HUES64 (cell line): Measurements from ENCODE around the gene RAVER2.

ENCODE experiments used
- H3K27ac ChIP-seq: 2 replicates; pipeline ENCODE4 v1.7.0; 2013; ENCODE audit warnings: low read depth, low read length, inconsistent platforms
- H3K27me3 ChIP-seq: 2 replicates; pipeline ENCODE4 v1.6.1; 2013; ENCODE audit warnings: mild to moderate bottlenecking, low read length; ENCODE audit not compliant: insufficient read depth
- H3K36me3 ChIP-seq: 2 replicates; pipeline ENCODE4 v1.6.1; 2013; ENCODE audit warnings: mild to moderate bottlenecking, low read length; ENCODE audit not compliant: insufficient read depth
- H3K4me1 ChIP-seq: 2 replicates; pipeline ENCODE4 v1.6.1; 2013; ENCODE audit warnings: mild to moderate bottlenecking, low read length, moderate library complexity; ENCODE audit not compliant: insufficient read depth
- H3K4me3 ChIP-seq: 2 replicates; pipeline ENCODE4 v1.5.1; 2013; ENCODE audit warnings: mild to moderate bottlenecking, low read length, moderate library complexity
- H3K9ac ChIP-seq: 2 replicates; pipeline ENCODE4 v1.6.1; 2013; ENCODE audit warnings: mild to moderate bottlenecking, low read depth, low read length
- H3K9me3 ChIP-seq: 2 replicates; pipeline ENCODE4 v1.6.1; 2013; ENCODE audit warnings: low read depth, low read length; ENCODE audit not compliant: insufficient read depth
- WGBS: fragments of 150-250, 120-280 bp; methylation state at CpG from one replicate; pipeline ENCODE4 v1.1.7; 2013; ENCODE audit warnings: missing lambda C conversion rate; 5-methylcytosine and 5-hydroxymethylcytosine counted together

The RAVER2 gene

DNA sequence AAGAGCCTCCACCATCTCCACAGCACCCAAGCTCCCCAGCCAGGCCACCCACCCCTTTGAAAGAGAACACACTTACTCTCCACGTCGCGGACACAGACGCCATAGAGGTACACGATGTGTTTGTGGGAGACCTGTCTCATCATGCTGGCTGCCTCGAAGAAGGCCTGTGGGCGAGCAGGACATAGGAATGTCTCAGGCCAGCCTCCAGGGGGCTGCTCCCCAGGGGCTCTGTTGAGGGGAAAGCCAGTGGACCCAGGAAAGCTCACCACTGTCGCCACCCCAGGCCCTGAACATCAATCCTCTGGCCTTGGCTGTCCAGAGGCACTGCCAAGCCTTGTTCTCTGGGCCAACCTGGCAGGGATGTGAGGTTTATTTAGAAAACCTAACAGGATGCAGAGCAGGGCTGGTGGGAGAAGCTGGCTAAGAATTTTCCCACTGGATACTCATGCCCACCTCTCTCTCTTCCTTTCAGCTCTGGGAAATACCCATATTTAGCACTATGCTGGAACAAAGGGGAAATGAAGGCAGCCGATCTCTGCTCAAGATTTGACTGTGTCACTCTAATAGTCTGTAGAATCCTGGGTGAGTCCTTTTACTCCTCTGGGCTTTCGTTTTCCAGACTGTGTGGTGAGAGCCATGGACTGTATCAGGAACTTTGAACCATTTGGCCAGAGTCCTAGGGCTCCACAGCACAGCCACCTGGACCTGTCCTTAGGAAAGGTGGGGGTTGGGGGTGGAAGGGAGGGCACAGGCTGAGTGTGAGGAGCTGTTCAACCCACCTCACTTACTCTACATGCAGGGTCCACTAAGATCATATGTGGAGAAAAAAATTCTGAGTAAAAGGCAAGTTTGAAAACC is 101.9 kb downstream of the RAVER2 start:
- H3K36me3 ChIP-seq, result no peaks in the 10 kb centered on the region
- no peak overlapping the region for H3K9ac ChIP-seq
- no peaks in the 10 kb centered on the region for H3K4me1 ChIP-seq
- no peak overlapping the region for H3K27ac ChIP-seq
- no peaks in the 10 kb centered on the region for H3K27me3 ChIP-seq
- H3K9me3 ChIP-seq, result no peaks in the 10 kb centered on the region
- H3K4me3 ChIP-seq, result no peak overlapping the region
- 89% methylated on average over 10 of the region's 10 CpGs for WGBS

DNA sequence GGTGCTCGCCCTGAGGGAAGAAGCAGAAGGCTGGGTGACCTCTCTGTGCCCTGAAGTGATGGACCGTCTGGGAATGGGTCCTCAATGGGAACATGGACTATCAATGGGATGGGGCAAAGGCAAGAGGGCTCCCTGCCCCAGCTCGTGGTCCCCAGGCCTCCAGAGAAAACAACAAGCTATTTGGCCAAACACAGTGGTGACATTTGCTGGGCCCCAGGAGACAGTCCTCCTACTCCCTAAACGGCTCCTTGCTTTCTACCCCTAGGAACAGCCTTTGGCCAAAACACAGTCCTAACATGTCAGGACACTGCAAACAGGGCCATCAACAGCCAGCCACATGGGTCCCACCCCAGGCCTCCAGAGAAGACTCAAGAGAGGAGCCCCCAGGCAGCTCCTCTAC is 102.8 kb downstream of the RAVER2 start:
- Histone ChIP-seq H3K9ac (no peak overlapping the region), H3K9me3 (no peaks in the 10 kb centered on the region), H3K27me3 (no peaks in the 10 kb centered on the region), H3K27ac (no peak overlapping the region), H3K4me3 (no peak overlapping the region), H3K4me1 (no peaks in the 10 kb centered on the region), H3K36me3 (no peaks in the 10 kb centered on the region)
- WGBS, result 78% methylated on average over 4 of the region's 4 CpGs

DNA sequence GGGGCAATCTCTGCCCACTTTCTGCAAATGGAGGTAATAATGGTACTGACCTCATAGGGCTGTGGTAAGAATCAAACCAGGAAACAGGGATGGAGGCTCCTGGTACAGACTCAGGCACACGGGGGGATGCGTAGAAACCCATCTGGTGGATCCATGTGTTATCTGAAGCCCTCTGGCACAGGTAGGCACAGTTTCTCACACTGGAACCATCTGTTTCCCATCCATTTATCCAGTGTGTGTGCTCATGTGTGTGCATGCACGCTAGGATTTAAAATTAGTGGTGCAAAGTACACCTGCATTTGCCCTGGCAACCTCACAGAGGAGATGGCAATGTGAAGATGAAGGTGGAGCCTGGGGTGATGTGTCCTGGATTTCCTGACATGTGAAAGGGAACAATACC is 103.3 kb downstream of the RAVER2 start:
- H3K9me3 ChIP-seq, result no peaks in the 10 kb centered on the region
- no peaks in the 10 kb centered on the region for H3K4me1 ChIP-seq
- no peak overlapping the region for H3K4me3 ChIP-seq
- no peak overlapping the region for H3K27ac ChIP-seq
- H3K9ac ChIP-seq, result no peak overlapping the region
- H3K36me3 ChIP-seq, result no peaks in the 10 kb centered on the region
- WGBS, result 88% methylated on average over 3 of the region's 3 CpGs
- H3K27me3 ChIP-seq, result no peaks in the 10 kb centered on the region

DNA sequence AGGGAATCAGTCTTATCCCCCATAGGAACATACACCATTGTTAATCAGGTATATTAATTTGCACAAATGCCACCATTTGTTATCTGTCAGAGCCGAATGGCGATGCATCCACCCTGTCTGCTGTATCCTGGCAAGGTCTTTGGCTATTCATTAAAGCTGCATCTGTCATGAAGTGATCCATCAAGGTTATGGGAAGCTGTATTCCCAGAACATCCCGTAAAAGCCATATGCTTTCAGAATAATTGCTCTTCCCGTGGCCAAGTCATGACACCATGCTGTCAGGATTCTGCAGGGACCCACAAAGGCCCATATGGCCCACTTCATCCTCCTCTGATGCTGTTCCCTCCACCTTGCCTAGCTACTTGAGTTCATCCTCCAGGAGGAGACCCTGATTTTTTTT is 103.9 kb downstream of the RAVER2 start:
- no peaks in the 10 kb centered on the region for H3K36me3 ChIP-seq
- H3K4me3 ChIP-seq, result no peak overlapping the region
- no peaks in the 10 kb centered on the region for H3K27me3 ChIP-seq
- 96% methylated on average over 4 of the region's 4 CpGs for WGBS
- no peaks in the 10 kb centered on the region for H3K9me3 ChIP-seq
- no peak overlapping the region for H3K27ac ChIP-seq
- no peak overlapping the region for H3K9ac ChIP-seq
- no peaks in the 10 kb centered on the region for H3K4me1 ChIP-seq

DNA sequence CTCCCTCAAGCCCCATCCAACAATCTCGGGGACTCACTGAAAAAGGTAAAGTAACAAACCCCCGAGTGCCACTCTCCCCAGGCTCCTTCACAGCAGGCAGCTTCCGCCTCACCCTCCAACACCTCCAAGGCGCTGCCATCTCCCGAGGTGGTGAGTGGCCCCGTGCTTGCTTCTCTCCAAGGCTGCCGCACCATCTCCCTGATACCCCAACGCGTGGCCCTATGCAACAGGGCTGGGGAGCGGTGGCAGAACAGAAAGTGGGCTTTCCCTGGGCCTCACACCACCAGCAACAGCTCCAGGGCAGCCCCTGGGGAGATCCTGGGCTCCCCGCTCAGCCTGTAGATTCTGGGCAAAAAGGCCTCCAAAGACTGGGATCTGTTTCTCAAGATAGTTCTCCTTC is 105.1 kb downstream of the RAVER2 start:
- H3K4me1 ChIP-seq, result no peaks in the 10 kb centered on the region
- WGBS, result 96% methylated on average over 11 of the region's 11 CpGs
- no peaks in the 10 kb centered on the region for H3K27me3 ChIP-seq
- no peak overlapping the region for H3K9ac ChIP-seq
- H3K4me3 ChIP-seq, result no peak overlapping the region
- H3K9me3 ChIP-seq, result no peaks in the 10 kb centered on the region
- no peaks in the 10 kb centered on the region for H3K36me3 ChIP-seq
- H3K27ac ChIP-seq, result no peak overlapping the region

DNA sequence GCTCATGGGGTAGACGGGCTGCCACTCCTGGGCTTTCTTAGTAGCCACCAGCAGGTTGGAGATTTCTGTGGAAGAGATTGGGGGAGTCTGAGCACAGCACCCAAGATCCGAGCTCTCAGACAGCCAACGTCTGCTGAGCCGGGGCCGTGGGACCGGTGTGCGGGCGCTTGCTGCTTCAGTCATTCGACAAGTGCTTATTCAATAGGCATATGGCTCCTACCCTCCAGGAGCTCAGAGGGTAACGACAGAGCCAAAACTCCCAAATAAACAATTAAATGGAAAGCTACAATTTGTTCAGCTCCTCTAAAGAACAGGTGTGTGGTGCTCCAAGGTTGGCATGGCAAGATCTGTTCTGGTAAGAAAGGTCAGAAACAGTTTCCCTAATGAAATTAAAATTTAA is 106.0 kb downstream of the RAVER2 start:
- Histone ChIP-seq H3K27ac (no peak overlapping the region), H3K4me1 (no peaks in the 10 kb centered on the region), H3K9me3 (no peaks in the 10 kb centered on the region), H3K36me3 (no peaks in the 10 kb centered on the region), H3K4me3 (no peak overlapping the region), H3K9ac (no peak overlapping the region), H3K27me3 (no peaks in the 10 kb centered on the region)
- 87% methylated on average over 10 of the region's 10 CpGs for WGBS

DNA sequence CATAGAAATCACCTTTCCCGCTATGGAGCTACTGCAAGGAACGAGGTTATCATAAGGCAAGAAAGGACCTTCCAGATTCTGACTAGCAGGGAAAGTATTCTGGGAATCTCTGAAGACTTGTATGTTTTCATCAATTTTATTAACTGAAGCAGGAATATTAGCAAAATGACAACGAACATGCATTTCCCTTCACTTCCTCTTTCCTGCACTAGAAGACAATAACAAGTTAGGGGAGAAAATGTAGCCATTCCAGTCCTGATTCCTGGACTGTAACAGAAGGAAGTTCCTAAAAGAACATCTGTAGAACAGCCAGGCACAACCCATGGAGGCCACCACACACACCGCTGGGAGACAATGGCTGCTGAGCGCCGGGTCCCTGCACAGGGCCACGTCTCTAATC is 106.8 kb downstream of the RAVER2 start:
- 88% methylated on average over 7 of the region's 7 CpGs for WGBS
- Histone ChIP-seq H3K36me3 (no peaks in the 10 kb centered on the region), H3K9me3 (no peaks in the 10 kb centered on the region), H3K4me3 (no peak overlapping the region), H3K27ac (no peak overlapping the region), H3K4me1 (no peaks in the 10 kb centered on the region), H3K9ac (no peak overlapping the region), H3K27me3 (no peaks in the 10 kb centered on the region)

DNA sequence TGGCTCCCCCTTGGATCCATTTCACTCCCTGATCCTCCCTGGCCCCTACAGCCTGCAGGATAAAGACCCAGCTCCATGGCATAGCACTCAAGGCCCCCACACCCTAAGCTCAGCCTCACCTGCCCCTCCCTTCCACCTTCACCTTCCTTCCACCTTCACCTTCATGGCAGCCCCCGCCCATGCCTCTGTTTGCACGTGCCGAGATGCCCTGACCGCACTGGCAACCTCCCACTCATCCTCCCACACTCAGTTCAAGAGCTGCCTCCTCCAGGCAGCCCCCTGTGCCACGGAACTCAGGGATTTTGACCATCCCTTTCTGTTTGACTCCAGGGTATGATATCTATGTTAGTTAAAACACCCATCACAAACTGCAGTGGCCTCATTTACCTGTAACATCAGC is 109.8 kb downstream of the RAVER2 start:
- no peaks in the 10 kb centered on the region for H3K4me1 ChIP-seq
- no peak overlapping the region for H3K4me3 ChIP-seq
- no peak overlapping the region for H3K27ac ChIP-seq
- no peaks in the 10 kb centered on the region for H3K27me3 ChIP-seq
- peaks cover 11% of the 10 kb centered on the region for H3K36me3 ChIP-seq
- 92% methylated on average over 5 of the region's 5 CpGs for WGBS
- no peak overlapping the region for H3K9ac ChIP-seq
- no peaks in the 10 kb centered on the region for H3K9me3 ChIP-seq

DNA sequence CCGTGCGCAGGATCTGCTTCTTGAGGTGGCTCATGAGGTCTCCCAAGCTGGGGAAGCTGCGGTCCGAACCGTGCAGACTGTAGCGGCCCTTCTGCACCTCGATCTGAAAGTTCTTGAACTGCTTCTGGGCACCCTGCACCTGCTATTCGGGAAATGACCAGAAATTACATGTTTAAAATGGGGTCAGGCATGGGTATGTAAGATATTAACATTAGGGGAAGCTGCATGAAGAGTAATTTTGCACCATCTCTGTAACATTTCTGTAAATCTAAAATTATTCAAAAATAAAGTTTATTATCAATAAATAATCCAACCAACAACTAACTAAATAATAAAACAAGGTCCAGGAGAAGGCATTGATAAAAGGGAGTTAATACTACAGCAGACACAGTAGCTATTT is 110.7 kb downstream of the RAVER2 start:
- H3K27me3 ChIP-seq, result no peaks in the 10 kb centered on the region
- H3K9me3 ChIP-seq, result no peaks in the 10 kb centered on the region
- no peak overlapping the region for H3K27ac ChIP-seq
- WGBS, result 83% methylated on average over 8 of the region's 8 CpGs
- H3K36me3 ChIP-seq, result peaks cover 15% of the 10 kb centered on the region
- H3K4me1 ChIP-seq, result no peaks in the 10 kb centered on the region
- H3K4me3 ChIP-seq, result no peak overlapping the region
- H3K9ac ChIP-seq, result no peak overlapping the region

DNA sequence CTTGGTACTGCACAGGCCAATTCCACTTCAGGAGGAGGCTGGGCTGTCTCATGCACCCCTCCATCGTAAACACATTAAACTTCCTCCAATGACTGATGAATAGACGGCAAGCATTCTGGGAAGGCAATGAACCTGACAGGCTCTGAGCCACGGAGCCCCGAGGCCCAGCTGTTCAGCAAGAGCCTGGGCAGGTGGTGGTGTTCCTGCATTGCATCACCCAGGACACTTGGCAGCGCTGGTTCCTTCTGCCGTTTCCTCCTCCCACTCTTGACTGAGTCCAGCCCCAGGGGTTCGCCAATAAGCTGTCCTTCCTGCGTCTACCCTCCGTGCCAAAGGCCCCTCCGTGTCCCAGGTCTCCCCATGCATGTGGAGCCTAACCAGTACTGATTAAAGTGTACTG is 111.7 kb downstream of the RAVER2 start:
- H3K27ac ChIP-seq, result no peak overlapping the region
- H3K36me3 ChIP-seq, result peaks cover 15% of the 10 kb centered on the region
- no peaks in the 10 kb centered on the region for H3K9me3 ChIP-seq
- no peaks in the 10 kb centered on the region for H3K27me3 ChIP-seq
- H3K4me3 ChIP-seq, result no peak overlapping the region
- peaks cover 3% of the 10 kb centered on the region; the same call in 1 of the 2 replicates for H3K4me1 ChIP-seq
- 94% methylated on average over 10 of the region's 10 CpGs for WGBS
- no peak overlapping the region for H3K9ac ChIP-seq

DNA sequence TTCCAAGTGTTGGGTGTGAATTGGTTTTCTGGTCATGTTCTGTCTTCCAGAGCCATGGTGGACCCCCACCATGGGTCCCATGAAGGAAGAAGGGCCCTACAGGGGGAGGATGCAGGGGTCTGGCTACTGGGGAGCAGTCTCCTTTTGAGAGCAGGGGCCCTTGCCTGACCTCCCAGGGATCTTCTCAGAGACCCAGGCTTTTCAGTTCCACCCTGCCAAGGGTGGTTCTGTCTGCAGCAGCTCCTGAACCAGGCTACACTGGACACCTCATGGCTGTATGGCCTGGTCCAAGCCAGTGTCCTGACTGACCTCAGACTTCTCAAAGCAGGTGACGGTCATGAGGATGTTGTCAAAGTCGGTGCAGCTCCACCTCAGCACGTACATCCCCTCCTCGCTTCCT is 112.5 kb downstream of the RAVER2 start:
- Histone ChIP-seq H3K9me3 (no peaks in the 10 kb centered on the region), H3K27me3 (no peaks in the 10 kb centered on the region), H3K4me1 (peaks cover 5% of the 10 kb centered on the region; the same call in 1 of the 2 replicates), H3K9ac (no peak overlapping the region), H3K27ac (no peak overlapping the region), H3K4me3 (no peak overlapping the region), H3K36me3 (peaks cover 15% of the 10 kb centered on the region)
- 99% methylated on average over 4 of the region's 4 CpGs for WGBS

DNA sequence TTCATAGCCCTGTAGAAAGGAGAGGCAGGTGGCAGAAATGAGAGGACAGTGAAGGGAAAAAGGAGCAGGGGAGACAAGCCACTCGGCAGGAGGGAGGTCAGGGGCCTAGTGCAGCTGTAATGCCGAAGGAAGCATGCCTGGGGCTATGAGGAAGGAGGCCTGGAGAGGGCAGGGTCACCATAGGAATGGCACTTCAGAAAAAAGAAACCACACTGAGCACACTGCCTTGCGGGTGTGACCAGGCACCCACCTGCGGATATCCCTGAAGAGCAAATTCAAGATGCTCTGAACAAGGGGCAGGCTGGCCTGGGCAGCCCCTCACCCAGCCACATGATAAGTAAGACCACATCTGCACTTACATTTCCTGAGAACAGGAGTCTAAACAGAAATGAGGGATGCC is 116.7 kb downstream of the RAVER2 start:
- H3K9ac ChIP-seq, result no peak overlapping the region
- 38% methylated on average over 4 of the region's 4 CpGs for WGBS
- H3K4me3 ChIP-seq, result no peak overlapping the region
- no peaks in the 10 kb centered on the region for H3K9me3 ChIP-seq
- H3K27ac ChIP-seq, result no peak overlapping the region
- peaks cover 5% of the 10 kb centered on the region; the same call in 1 of the 2 replicates for H3K4me1 ChIP-seq
- H3K27me3 ChIP-seq, result no peaks in the 10 kb centered on the region
- peaks cover 16% of the 10 kb centered on the region for H3K36me3 ChIP-seq
